GM18873 (cell line): Measurements from ENCODE around the gene GALNT16.
"Not testable (repeated sequence)": the region's sequence is repeated elsewhere in the genome, so short reads cannot be mapped to it uniquely, and the experiment has no call there.

Source experiments
- ATAC-seq: cut with Tn5 transposase; IDR thresholded peaks from one replicate; pipeline ENCODE4 v1.9.1; 2021; ENCODE audit warnings: mild to moderate bottlenecking, moderate library complexity, moderate number of reproducible peaks; ENCODE audit not compliant: unreplicated experiment, low FRiP score

The GALNT16 gene

GRCh38 chr14:69357544-69358200 is 97.7 kb downstream of the GALNT16 start:
- no peak for ATAC-seq

GRCh38 chr14:69358233-69358963 is 98.4 kb downstream of the GALNT16 start:
- ATAC-seq: no peak

GRCh38 chr14:69358966-69359365 is 99.0 kb downstream of the GALNT16 start:
- ATAC-seq: no peak

- ATAC-seq: no peak
Observed at GRCh38 chr14:69360438-69361108, 100.6 kb downstream of the GALNT16 start.

DNA sequence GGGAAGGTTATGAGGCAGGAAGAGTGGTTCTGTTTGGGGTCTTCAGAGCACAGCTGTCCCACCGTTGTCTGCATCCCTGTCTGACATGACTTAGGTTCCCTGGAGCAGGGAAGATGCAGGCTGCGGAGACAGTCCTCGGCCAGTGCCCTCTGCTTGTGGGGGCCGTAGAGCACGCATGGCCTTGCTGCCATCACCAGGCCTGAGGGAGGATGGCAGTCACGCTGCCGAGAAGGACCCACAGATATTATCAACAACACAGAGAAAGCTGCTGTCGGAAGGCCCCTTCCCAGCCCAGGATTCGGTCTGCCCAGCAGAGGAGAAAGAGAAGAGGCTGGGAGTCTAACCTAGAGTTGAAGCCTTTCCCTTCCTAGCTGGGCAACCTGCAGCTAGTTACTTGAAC is 103.1 kb downstream of the GALNT16 start:
- no peak for ATAC-seq

- ATAC-seq: no peak
Observed at GRCh38 chr14:69363964-69364363, 104.0 kb downstream of the GALNT16 start.

DNA sequence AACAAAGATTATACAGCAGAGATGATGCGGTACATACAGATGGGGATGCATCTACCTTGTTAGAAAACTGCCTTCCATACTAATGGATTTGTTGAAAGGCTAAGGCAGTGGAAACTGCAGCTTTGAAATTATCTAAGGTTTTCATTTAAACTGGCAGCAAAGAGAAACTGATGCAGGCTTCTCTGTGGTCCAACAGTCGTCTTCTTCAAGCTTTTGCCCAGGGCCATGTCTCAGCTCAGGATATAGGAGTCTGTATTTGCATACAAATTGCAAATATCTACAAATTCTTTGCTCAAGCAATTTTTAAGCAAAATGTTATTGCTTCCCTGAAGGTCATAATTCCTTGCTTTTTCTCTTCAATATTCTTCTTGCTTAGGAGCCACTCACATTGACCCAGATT is 104.4 kb downstream of the GALNT16 start:
- ATAC-seq: no peak

- no peak for ATAC-seq
Observed at GRCh38 chr14:69366069-69366468, 106.1 kb downstream of the GALNT16 start.

- ATAC-seq: no peak
Observed at GRCh38 chr14:69366761-69367160, 106.8 kb downstream of the GALNT16 start.

- ATAC-seq: no peak
Observed at GRCh38 chr14:69368381-69368780, 108.4 kb downstream of the GALNT16 start.

- ATAC-seq: no peak
Observed at GRCh38 chr14:69370061-69370460, 110.1 kb downstream of the GALNT16 start.

DNA sequence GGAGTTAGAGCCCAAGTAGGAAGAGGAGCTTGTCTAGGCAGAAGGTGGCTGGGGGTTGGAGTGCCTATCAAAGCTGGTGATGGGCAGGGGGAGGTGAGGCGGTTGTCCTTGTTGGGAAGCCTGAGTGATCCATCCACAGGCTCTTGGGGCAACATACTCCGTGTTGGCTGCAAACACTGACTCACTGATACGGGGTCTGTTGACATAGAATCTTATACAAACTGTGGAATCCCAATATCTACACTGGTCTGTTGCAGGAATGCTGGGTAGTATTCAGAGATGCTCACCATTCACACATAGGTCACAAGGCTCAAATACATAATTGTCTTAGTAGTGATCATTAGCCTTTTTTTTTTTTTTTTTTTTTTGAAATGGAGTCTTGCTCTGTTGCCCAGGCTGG is 112.2 kb downstream of the GALNT16 start:
- ATAC-seq: no peak

- no peak for ATAC-seq
Observed at GRCh38 chr14:69373104-69373503, 113.1 kb downstream of the GALNT16 start.

DNA sequence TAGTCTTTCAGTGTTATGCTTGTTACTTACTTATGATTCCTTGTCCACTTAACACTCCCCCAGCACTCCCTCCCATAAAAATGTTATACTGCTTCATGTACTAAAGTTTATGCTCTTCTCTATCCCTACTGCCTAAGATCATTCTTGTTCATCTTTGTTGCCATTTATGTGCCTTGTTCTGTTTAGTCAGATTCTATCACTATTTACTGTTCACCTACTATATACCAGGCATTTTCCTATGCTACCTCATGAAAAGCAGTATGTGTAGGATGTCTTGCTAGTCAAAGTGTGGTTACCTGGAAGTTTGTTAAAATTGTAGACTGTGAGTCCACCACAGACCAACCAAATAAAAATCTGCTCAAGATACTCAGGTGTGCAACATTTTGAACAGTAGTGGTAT is 114.3 kb downstream of the GALNT16 start:
- ATAC-seq: no peak

DNA sequence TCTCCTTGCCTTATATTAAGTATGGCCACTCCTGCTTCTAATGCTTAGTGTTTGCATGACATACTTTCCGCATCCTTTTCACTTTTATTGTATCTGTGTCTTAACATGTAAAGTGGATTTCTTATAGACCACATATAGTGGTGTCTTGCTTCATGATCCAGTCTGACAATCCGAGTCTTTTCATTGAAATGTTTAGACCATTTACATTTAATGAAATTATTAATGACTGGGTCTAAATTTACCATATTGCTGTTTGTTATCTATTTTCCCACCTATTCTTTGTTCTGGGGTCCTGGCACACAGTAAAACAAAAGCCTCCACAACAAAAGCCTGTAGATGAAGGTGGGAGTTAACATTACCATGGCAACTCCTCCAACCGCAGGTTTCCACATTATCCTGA is 115.2 kb downstream of the GALNT16 start:
- ATAC-seq: no peak

DNA sequence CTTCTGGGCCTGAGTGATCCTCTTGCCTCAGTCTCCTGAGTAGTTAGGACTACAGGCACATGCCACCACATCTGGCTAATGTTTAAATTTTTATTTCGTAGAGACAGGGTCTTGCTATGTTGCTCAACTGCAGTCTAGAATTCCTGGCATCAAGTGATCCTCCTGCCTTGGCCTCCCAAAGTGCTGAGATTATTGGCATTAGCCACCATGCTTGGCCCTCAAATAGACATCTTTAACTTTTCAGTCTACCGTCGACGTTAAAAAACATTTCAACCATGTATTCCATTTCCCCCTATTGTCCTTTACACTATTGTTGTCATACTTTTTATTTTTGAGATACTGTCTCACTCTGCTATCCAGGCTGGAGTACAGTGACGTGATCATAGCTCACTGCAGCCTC is 115.8 kb downstream of the GALNT16 start:
- no peak for ATAC-seq

GRCh38 chr14:69376439-69376838 is 116.5 kb downstream of the GALNT16 start:
- no peak for ATAC-seq

DNA sequence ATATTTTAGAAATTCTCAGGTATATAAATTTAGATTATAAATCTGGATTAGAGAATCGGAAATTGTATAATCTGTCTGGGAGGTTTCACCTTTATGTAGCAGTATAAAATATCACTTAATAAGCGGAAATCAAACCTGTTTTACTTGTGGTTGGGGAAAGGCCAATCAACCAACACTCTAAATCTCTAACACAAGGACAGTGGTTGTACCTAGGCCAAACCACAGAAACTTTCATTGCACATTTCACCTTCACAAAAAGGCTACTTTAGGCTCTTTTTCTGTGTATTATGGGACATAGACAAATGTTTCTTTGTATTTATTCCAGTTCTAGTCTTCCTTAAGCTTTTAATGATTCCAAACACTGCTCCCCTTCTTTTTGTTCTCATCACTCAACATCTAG is 118.3 kb downstream of the GALNT16 start:
- ATAC-seq: no peak

- ATAC-seq: no peak
Observed at GRCh38 chr14:69387311-69387710, 127.4 kb downstream of the GALNT16 start.

DNA sequence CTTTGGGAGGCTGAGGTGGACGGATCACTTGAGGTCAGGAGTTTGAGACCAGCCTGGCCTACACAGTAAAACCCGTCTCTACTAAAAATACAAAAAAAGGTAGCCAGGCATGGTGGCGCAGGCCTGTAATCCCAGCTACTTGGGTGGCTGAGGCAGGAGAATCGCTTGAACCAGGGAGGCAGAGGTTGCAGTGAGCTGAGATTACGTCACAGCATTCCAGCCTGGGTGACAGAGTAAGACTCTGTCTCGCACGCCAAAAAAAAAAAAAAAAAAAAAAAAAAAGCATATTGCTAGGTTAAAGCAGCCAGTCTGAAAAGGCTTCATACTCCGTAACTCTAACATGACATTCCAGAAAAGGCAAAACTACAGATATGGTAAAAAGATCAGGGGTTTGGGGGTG is 131.4 kb downstream of the GALNT16 start:
- not testable (repeated sequence) for ATAC-seq

DNA sequence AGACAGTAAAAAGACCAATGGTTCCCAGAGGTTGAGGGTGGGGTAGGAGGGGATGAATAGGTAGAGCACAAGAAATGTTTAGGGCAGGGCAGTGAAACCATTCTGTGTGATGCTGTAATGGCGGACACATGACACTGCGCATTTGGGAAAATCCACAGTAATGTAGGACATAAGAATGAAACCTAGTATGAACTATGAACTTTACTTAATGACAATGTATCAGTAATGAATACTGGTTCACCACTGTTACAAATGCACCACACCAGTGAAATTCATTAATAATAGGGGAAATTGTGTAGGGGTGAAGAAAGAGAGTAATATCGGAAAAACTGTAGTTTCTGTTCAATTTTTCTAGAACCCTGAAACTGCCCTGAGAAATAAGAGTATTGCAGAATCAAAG is 132.5 kb downstream of the GALNT16 start:
- ATAC-seq: no peak

DNA sequence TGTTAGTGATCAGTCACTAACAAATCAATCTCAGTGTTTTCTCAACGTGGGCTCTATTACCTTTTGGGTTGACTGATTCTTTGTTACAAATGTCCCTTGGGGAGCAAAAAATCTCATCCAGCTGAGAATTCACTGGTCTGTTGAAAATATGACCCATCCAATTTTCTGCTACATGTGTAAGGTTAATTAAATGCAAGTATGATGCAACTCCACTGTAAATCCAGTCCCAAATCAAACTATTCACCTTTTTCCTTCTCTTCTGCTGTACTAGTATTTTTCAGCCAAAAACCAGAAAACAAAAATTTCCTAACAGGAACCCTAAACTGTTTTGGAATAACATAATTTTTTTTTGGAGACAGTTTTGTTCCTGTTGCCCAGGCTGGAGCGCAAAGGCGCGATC is 136.0 kb downstream of the GALNT16 start:
- no peak for ATAC-seq
